SW 1271 (cell line): ENCODE results near the gene CDX1.

Experiments used
- DNase-seq, 2 experiments: peaks; one replicate each; lab custom pipeline; 2025; lab: John Stamatoyannopoulos, UW

The CDX1 gene

DNA sequence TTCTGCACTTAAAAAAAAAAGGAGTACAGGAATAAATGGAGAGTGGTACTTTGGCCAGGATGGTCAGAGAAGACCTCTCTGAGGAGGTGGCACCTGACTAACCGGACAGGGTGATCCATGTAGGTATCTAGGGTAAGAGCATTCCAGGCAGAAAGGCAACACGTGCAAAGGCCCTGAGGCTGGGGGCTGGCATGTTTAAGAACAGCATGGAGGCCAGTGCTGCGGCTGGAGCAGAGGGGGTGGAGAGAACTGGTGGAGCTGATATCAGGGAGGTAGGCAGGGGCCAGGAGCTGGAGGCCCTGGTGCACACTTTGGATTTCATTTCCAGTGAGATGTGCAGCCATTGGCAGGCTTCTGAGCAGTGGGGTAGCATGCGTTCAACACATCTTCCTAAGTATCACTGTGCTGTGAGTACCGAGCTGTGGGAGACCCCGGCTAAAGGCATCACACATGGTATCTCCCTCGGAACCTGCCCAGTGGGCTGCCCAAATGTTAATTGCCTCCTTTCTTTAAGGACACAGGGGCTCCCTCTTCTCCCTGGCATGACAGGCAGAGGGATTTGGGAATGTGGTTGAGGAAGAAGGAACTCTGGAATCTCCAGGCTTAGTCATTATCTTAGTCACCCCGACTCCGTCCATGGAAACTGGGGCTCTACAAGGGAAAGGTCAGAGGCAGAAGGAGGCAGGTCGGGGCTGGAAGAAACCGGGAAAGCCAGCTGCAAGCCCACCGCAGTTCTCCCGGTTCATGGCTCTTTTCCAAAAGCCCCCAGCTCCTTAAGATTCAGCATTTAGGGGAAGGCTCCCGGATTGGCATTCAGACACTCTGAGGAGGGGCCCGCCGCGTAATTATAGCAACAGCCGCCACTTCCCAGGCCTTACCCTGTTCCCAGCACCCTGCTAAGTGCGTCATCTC is 41.9 kb downstream of the CDX1 start:
- peak in 1 of 2 experiments; percentile 10 for DNase-seq

GRCh38 chr5:150209099-150209635 is 42.6 kb downstream of the CDX1 start:
- DNase-seq, result no peak

DNA sequence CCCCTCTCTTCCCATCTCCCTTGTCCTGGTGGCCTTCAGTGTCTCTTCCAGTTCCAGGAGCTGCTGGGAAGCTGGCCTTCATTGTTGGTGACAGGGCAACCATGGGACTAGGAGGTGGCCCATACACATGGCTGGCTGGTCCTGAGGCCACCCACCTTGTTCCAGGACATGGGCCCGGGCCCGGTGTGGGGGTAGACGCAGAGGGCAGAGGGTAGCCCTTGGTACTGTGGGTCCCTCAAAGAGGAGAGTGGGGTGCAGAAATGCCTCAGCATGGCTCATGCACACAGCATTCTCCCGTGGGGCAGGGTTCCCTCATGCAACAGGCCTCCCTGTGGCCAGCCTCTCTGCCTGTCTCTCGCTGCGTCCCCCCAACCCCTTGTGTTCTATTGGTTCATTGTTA is 44.1 kb downstream of the CDX1 start:
- no peak for DNase-seq

DNA sequence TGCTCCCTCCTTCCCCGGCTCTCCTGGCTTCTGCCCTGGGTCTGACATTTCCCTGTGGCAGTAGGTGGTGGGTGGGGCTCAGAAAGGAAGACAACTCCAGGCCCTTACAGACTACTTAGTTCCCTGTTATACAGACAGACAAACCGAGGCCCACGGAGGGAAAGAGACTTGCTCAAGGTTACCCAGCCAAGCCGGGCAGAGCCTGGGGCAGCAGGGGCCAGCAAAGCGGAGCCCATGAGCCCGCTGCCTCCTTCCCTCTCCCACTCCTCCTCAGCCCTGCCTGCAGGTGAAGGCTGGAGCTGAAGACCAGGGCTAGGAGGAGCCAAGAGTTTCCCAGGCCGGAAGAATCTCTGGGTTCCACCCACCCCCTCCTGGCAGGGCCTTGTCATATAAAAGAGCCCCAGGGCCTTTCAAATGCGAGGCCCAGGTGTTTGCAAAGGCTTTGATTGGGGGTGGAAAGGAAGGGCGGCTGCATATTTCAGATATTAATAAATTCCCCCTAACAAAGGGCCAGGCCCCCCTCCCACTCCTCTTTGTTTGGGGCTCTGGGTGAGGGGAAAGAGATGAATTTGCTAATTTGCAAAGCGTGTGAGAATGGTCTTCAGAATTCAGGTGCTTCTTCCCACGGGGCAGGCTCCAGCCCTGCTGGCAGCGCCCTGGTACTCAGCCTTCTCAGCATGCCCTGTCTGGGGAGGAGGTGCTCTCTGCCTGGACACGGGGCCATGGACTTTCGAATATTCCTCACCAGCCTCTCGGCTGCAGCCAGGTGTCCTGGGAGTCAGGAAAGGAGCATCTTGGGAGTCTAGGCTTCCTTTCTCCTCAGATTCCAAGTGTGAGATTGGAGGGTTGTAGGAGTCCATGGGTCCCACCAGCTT is 44.8 kb downstream of the CDX1 start:
- DNase-seq, result no peak

- DNase-seq, result no peak
Observed at GRCh38 chr5:150213530-150213929, 47.0 kb downstream of the CDX1 start.

GRCh38 chr5:150214289-150214688 is 47.7 kb downstream of the CDX1 start:
- DNase-seq, result no peak

DNA sequence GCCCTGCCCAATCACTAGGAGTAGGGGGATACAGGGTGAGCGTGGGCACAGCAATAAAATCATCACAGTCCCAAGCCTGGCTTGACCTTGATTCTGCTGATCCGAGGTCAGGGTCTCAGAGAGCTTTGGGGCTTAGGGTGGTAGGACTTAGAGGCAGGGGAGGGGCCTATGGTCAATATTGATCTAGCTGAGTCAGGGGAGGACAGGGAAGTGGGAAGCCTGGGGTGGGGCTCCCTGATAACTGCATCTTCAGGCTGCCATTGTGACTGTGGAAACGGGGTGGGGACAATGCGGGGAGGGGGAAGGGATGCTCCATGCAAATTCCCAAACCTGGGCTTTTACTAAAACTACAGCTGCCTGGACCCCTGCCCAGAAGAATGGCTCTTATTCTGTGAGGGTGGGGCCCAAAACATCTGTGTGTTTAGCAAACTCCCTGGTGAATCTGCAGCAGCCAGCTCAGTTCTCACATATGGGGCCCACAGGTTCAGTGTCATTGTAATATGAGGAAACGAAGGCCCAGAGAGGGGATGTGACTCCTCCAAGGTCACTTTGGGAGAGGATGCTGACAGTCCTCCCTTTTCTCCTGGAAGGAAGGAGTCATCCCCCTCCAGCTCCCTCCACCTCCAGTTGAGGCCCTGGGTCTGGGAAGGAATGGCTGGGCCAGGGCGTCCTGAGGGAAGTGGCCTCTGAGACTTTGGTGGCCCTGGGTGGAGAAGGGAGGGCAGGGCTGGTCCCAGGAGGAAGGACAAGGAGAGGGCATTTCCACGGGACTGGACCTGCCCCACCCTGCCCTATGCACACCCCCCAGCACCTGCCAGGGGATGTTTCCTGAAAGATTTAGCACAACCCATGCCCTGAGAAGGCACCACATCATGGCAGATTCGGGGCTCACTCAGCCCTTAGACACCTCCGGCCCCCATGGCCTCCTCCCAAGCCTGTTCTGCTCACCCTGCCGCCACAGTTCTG is 49.7 kb downstream of the CDX1 start:
- no peak for DNase-seq

GRCh38 chr5:150217038-150217437 is 50.5 kb downstream of the CDX1 start:
- no peak for DNase-seq

DNA sequence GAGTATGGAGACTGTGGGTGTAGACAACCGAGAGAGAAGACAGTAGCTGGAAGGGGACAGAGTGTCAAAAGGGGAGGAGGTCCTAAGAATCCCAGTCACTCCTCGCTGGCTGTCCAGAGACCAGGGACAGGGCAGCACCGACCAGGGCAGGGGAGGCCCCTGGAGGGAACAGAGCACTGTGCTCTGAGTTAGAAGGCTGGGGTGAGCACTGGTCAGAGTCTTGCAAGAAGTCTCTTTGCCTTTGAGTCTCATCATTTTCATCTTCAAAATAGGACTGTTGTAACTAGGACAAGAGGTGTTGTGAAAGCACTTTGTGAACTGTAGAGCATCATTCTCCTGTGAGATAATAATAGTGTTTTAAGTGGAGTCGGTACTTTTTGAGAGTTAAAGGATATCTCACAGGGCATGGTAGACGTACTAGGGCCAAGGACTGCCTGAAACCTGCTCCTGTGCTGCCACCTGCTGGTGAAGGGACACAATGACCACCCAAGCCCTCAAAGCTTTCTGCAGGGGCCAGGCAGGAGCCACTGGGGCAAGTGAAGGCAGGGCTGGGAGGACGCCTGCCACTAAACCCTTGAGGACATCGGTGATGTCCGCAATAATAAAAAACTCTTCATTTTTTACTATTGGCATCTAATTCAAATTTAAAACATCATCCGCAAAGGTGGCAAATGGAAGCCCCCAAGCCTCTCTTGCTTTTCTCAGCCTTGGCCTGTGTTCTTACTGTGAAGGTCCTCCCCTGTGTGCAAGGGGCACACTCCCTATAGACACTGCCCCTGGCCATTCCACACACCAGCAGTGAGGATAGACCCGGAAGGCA is 51.5 kb downstream of the CDX1 start:
- peak; percentile 51 to 84 for DNase-seq

DNA sequence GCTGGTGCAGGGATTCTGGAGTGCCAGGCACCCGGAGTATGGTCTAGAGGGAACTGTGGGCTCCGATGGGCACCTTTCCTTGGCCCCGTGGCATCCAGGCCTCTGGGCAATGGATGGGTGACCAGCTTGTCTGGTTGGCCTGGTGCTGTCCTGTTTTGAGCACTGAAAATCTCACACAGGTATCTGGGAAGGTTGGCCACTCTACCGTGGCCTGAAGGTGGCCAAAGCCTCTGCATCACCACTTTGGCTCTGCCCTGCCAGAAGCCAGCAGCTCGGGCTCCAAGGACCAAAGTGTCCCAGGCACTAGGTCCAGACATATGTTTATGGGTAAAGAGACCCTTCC is 52.1 kb downstream of the CDX1 start:
- no peak for DNase-seq

DNA sequence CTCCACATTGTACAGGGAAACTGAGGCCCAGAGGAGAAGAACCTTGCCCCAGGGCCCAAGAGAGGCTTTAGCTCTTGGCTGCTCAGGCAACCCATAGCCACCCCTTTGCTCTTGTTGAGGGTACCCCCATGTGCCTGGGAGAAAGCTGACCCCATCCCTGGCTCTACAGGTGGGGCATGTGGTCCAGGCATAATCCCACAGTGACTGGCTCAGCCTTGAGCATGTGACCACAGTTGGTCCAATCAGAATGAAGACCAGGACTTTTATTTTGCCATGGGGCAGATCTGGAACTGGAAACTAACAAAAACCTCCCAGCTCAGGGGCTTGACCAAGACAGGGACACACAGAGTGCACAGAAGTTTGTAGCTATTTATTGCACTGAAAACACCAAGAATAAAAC is 52.6 kb downstream of the CDX1 start:
- DNase-seq, result no peak

GRCh38 chr5:150219861-150220260 is 53.3 kb downstream of the CDX1 start:
- DNase-seq, result no peak

GRCh38 chr5:150221471-150221870 is 54.9 kb downstream of the CDX1 start:
- DNase-seq, result no peak

DNA sequence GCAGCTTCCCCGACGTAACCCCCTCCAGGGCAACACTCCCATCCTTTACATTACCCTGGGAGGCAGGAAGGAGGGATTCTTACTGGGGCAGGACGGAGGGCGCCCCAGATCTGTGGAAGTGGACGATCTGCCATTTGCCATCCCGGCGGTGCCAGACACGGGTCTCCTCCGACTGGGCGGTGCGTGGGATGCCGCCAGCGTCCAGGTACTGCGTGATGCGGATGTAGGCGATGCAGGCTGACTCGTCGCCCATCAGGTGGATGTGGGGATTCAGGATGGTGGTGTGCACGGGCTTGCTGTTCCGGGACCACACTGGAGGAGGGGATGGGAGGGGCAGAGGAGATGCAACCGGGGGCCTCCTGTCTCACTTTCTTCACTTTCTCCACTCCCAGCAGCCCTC is 56.3 kb downstream of the CDX1 start:
- no peak for DNase-seq

DNA sequence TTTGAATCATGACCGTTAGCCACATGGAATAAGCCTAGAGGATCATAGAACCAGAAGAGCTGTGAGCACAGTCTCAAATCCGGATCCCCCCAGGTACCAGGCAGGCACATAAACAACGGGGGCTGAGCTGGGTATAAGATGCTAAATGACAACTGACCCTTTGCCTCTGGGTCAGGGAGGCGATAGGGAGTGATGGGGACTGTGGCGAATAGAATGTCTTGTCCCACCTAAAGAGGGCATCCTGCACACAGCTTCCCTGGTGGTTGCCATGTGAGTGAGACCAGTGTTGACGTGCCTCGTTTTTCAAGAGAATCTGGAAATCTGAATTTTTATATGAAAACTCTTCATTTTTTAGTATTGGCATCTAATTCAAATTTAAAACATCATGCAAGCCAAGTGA is 56.9 kb downstream of the CDX1 start:
- no peak for DNase-seq

DNA sequence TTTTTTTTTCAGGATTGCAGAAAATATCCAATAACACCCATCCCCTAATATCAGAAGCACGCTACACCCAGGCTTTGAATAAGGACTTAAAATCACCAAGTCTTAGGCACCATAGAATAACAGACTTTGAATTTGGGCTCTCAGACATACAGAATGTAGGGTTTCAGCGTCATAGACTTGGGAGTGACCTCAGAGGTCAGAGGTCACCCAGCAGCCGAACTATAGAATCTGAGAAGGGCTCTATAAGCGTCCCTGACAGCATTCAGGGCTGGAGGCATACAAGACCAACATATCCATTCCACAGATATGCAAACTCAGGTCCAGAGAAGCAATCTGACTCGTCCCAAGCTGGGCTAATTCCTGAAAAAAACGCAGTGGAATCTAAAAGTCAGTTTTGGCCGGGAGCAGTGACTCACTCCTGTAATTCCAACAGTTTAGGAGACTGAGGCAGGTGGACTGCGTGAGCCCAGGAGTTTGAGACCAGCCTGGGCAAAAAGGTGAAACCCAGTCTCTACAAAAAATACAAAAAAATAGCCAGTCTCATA is 58.0 kb downstream of the CDX1 start:
- no peak for DNase-seq

GRCh38 chr5:150227036-150227435 is 60.5 kb downstream of the CDX1 start:
- peak in 1 of 2 experiments; percentile 9 for DNase-seq

- DNase-seq, result no peak
Observed at GRCh38 chr5:150227606-150228273, 61.2 kb downstream of the CDX1 start.

- DNase-seq, result no peak
Observed at GRCh38 chr5:150229571-150229970, 63.0 kb downstream of the CDX1 start.

- DNase-seq, result no peak
Observed at GRCh38 chr5:150230842-150231241, 64.3 kb downstream of the CDX1 start.
